ENCODE measurements around the gene CCT2. TPM values are rescaled to one million over a fixed set of nuclear protein-coding genes. Genes with fewer than 3 reads are reported as not detected.
"Not testable (repeated sequence)": the region's sequence is repeated elsewhere in the genome, so short reads cannot be mapped to it uniquely, and the experiment has no call there.

Gene CCT2
- total and polyA plus RNA-seq, 10 of the 15 experiments (the other 5 are each of a cell fraction or from before 2014, with no cell fraction given) = 242 to 418 (median 348) TPM

- H2AFZ ChIP-seq (ENCODE audit: control insufficient read depth, low read depth, low read length); DNase-seq (ENCODE audit: low read depth, low spot score); intact Hi-C loops (cut with micrococcal nuclease; ENCODE audit: unreplicated experiment); H3K4me3 ChIP-seq; CTCF ChIA-PET; BruUV-seq (replicated peaks); H3K4me1 ChIP-seq (ENCODE audit: control insufficient read depth, insufficient read depth, low read length); in situ Hi-C loops (cut with MboI); FAIRE-seq; ATAC-seq; H3K79me2 ChIP-seq (ENCODE audit: control insufficient read depth, insufficient read depth, low read length); H3K9me3 ChIP-seq (replicated peaks; ENCODE audit: control insufficient read depth, insufficient read depth, low read length); RAD21 ChIA-PET (ENCODE audit: unreplicated experiment); H3K27me3 ChIP-seq (replicated peaks in 1 of 2; ENCODE audit: control insufficient read depth in 2 of 2, insufficient read depth in 2 of 2, low read length in 1 of 2); H4K20me1 ChIP-seq (ENCODE audit: control insufficient read depth, insufficient read depth); H3K4me2 ChIP-seq (ENCODE audit: control insufficient read depth, insufficient read depth); H3K27ac ChIP-seq (ENCODE audit: control insufficient read depth, insufficient read depth); H3K9ac ChIP-seq (ENCODE audit: control insufficient read depth, insufficient read depth, low read length); POLR2A ChIA-PET; SMC1A ChIA-PET (ENCODE audit: uncharacterized antibody, unreplicated experiment): not testable (repeated sequence)
- peaks cover 4 to 17% of the 10 kb centered on the region in 2 experiments for H3K36me3 ChIP-seq (ENCODE audit: control insufficient read depth in 2 of 2, insufficient read depth in 2 of 2, low read length in 1 of 2)
- 95% methylated on average over 2 of the region's 3 CpGs for WGBS (ENCODE audit: insufficient coverage, insufficient replicate concordance, low lambda C conversion rate, missing lambda C conversion rate)
These were observed 19.0 kb downstream of the CCT2 start for GRCh38 chr12:69604275-69604674.

DNA sequence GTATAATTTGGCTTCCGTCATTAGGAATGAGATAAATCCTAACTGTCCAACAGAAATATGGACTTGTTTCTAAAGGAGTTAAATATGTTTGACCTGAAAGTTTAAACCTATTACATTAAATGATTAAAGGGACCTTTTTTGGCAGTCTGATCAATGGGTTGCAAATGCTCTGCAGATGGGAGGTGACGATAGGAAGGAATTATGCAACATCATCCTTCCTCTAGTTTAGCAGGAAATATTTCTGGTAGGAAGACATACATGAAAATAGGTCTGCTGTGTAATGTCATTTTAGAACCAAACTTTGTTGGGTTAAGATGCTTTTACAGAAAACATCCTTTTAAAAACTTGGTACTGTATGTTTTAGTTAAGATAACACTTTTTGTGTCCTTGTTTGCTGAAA lies 22.9 kb downstream of the CCT2 start:
- CTCF ChIA-PET = interaction anchor here (0.5 kb wide), 1 partner anchor 315 kb away, joined by 3 read pairs; no protein-coding TSS in a partner anchor
- Histone ChIP-seq H3K36me3 (ENCODE audit: control insufficient read depth in 2 of 2, insufficient read depth in 2 of 2, low read length in 1 of 2) (no peaks in the 10 kb centered on the region), H3K4me1 (ENCODE audit: control insufficient read depth, insufficient read depth, low read length) (no peaks in the 10 kb centered on the region), H4K20me1 (ENCODE audit: control insufficient read depth, insufficient read depth) (no peaks in the 10 kb centered on the region), H2AFZ (ENCODE audit: control insufficient read depth, low read depth, low read length) (no peak overlapping the region), H3K27me3 (replicated peaks in 1 of 2; ENCODE audit: control insufficient read depth in 2 of 2, insufficient read depth in 2 of 2, low read length in 1 of 2) (no peaks in the 10 kb centered on the region; a peak in 1 of 4 replicates), H3K27ac (ENCODE audit: control insufficient read depth, insufficient read depth) (no peak overlapping the region), H3K4me2 (ENCODE audit: control insufficient read depth, insufficient read depth) (no peak overlapping the region), H3K9me3 (replicated peaks; ENCODE audit: control insufficient read depth, insufficient read depth, low read length) (no peaks in the 10 kb centered on the region), H3K4me3 (no peak overlapping the region), H3K79me2 (ENCODE audit: control insufficient read depth, insufficient read depth, low read length) (no peaks in the 10 kb centered on the region), H3K9ac (ENCODE audit: control insufficient read depth, insufficient read depth, low read length) (no peak overlapping the region)
- RAD21 ChIA-PET (ENCODE audit: unreplicated experiment) = no interaction called here
- WGBS (ENCODE audit: insufficient coverage, insufficient replicate concordance, low lambda C conversion rate, missing lambda C conversion rate) = 95% methylated on average over 2 of the region's 2 CpGs
- POLR2A ChIA-PET = no interaction called here
- BruUV-seq (replicated peaks) = no TSS peak
- SMC1A ChIA-PET (ENCODE audit: uncharacterized antibody, unreplicated experiment) = interaction anchor here (0.7 kb wide), 1 partner anchor 412 kb away, joined by 4 read pairs; no protein-coding TSS in a partner anchor
- DNase-seq (ENCODE audit: low read depth, low spot score) = no peak
- in situ Hi-C loops (cut with MboI) = no loop called here
- ATAC-seq = no peak
- intact Hi-C loops (cut with micrococcal nuclease; ENCODE audit: unreplicated experiment) = no loop called here
- no peak for FAIRE-seq
- no peak for TF ChIP-seq GATAD2B (conservative IDR thresholded peaks at IDR 0.05; ENCODE audit: low read depth)
- TF ChIP-seq JUND (IDR thresholded peaks at IDR 0.05; ENCODE audit: low read depth, low read length) = no peak
- TF ChIP-seq TARDBP (IDR thresholded peaks at IDR 0.05; ENCODE audit: borderline replicate concordance) = no peak
- TF ChIP-seq HDAC6 (IDR thresholded peaks at IDR 0.05; ENCODE audit: unreplicated experiment) = no peak
- TF ChIP-seq GABPA (IDR thresholded peaks at IDR 0.05; ENCODE audit: low read depth) = no peak
- no peak for TF ChIP-seq RCOR1 (conservative IDR thresholded peaks at IDR 0.05; ENCODE audit: low read depth, low read length)
- no peak for TF ChIP-seq LARP7 (IDR thresholded peaks at IDR 0.05)
- no peak for TF ChIP-seq CBFB (IDR thresholded peaks at IDR 0.05; ENCODE audit: low read depth)
- TF ChIP-seq YY1 (IDR thresholded peaks at IDR 0.05; ENCODE audit: low read depth, low read length) = no peak
- no peak for TF ChIP-seq CREB1 (IDR thresholded peaks at IDR 0.05; ENCODE audit: low read depth)
- no peak for TF ChIP-seq BCL3 (IDR thresholded peaks at IDR 0.05; ENCODE audit: borderline replicate concordance, insufficient read depth, low read depth, low read length, poor library complexity, severe bottlenecking)
- TF ChIP-seq MYC (IDR thresholded peaks at IDR 0.05; ENCODE audit: insufficient read depth, insufficient read length, insufficient replicate concordance, low read length, severe bottlenecking) = no peak
- no peak for TF ChIP-seq E2F8 (IDR thresholded peaks at IDR 0.05; ENCODE audit: low read depth, partially characterized antibody)
